PC-9 (cell line): ENCODE data around the gene CC2D2A. TPM values are rescaled to one million over a fixed set of nuclear protein-coding genes. Genes with fewer than 3 reads are reported as not detected.

Experiments used
- BruUV-seq: library from RNA; stranded (reverse); fragments of 400-500 nt; replicated peaks from 2 replicates; lab custom pipeline; 2021; lab: Mats Ljungman, UMichigan
- CTCF ChIA-PET: fragments of 300-600 bp; sonication (Branson Sonifier 250); formaldehyde crosslinking; loops from one replicate; lab custom pipeline; 2022; ENCODE audit warnings: antibody characterized with exemption; lab: Charles Lee
- POLR2A ChIA-PET: fragments of 300-600 bp; sonication (Branson Sonifier 250); formaldehyde crosslinking; loops from one replicate; lab custom pipeline; 2022; ENCODE audit warnings: antibody characterized with exemption; ENCODE audit not compliant: unreplicated experiment; lab: Charles Lee
- DNase-seq, 2 experiments: peaks; one replicate each; pipeline versions ENCODE4 v3.0.0 to v3.0.0-alpha.2; 2015 to 2022; ENCODE audit warnings: mixed read lengths in 1 of 2
- H2AFZ ChIP-seq: fragments of 200-600 bp; sonication (generic); 2 replicates; pipeline ENCODE4 v1.8.1; 2017; ENCODE audit warnings: antibody characterized with exemption
- H3F3A ChIP-seq: fragments of 200-600 bp; sonication (generic); 2 replicates; pipeline ENCODE4 v1.8.1; 2017; ENCODE audit warnings: antibody characterized with exemption, mild to moderate bottlenecking, low read depth; ENCODE audit not compliant: insufficient read depth
- H3K27ac ChIP-seq: fragments of 200-600 bp; sonication (generic); 2 replicates; pipeline ENCODE4 v1.6.1; 2016; ENCODE audit warnings: mixed run types
- H3K27me3 ChIP-seq: fragments of 200-600 bp; sonication (generic); 2 replicates; pipeline ENCODE4 v1.6.1; 2016; ENCODE audit warnings: low read depth, mixed run types; ENCODE audit not compliant: insufficient read depth
- H3K36me3 ChIP-seq: fragments of 200-600 bp; sonication (generic); 2 replicates; pipeline ENCODE4 v1.6.1; 2016; ENCODE audit warnings: low read depth, mixed run types
- H3K4me1 ChIP-seq: fragments of 200-600 bp; sonication (generic); replicated peaks from 2 replicates; pipeline ENCODE4 v1.6.1; 2016; ENCODE audit warnings: mixed run types; ENCODE audit not compliant: insufficient read depth
- H3K4me2 ChIP-seq: fragments of 200-600 bp; sonication (generic); 2 replicates; pipeline ENCODE4 v1.6.1; 2017; ENCODE audit warnings: mixed run types
- H3K4me3 ChIP-seq: fragments of 200-600 bp; sonication (generic); 2 replicates; pipeline ENCODE4 v1.6.1; 2016; ENCODE audit warnings: mixed run types
- H3K79me2 ChIP-seq: fragments of 200-600 bp; sonication (generic); 2 replicates; pipeline ENCODE4 v1.6.1; 2017; ENCODE audit warnings: low read depth, mixed run types
- H3K9me2 ChIP-seq: fragments of 200-600 bp; sonication (generic); 2 replicates; pipeline ENCODE4 v1.8.1; 2017; ENCODE audit warnings: mild to moderate bottlenecking; ENCODE audit not compliant: insufficient read depth
- H3K9me3 ChIP-seq: fragments of 200-600 bp; sonication (generic); 2 replicates; pipeline ENCODE4 v1.8.1; 2016; ENCODE audit warnings: low read depth; ENCODE audit not compliant: insufficient read depth
- H4K20me1 ChIP-seq: fragments of 200-600 bp; sonication (generic); 2 replicates; pipeline ENCODE4 v1.8.1; 2017; ENCODE audit not compliant: insufficient read depth
- CTCF ChIP-seq: fragments of 200-600 bp; sonication (generic); conservative IDR thresholded peaks from 2 replicates; pipeline ENCODE4 v1.6.1; 2017; ENCODE audit warnings: mixed run types, antibody characterized with exemption, mild to moderate bottlenecking, moderate library complexity
- EZH2 ChIP-seq: fragments of 200-600 bp; sonication (generic); IDR thresholded peaks from 2 replicates; pipeline ENCODE4 v1.8.0; 2017; ENCODE audit warnings: antibody characterized with exemption, low read depth
- intact Hi-C: fragments of 100-400 bp; cut with micrococcal nuclease; formaldehyde crosslinking; loops from one replicate; pipeline ENCODE4 v1.10.0; 2022; ENCODE audit not compliant: unreplicated experiment
- total RNA-seq: library from RNA; stranded (reverse); gene quantifications from 2 replicates; pipeline ENCODE4 v1.2.3, GENCODE V29; 2021

The CC2D2A gene
- total RNA-seq, 1 experiment from 2014 or later: 6.9 TPM

GRCh38 chr4:15500701-15501100 lies 31.0 kb downstream of the CC2D2A start:
- intact Hi-C loops: no loop called here
- Histone ChIP-seq H3K36me3 (no peaks in the 10 kb centered on the region), H3K4me2 (no peak overlapping the region), H4K20me1 (no peaks in the 10 kb centered on the region), H3K79me2 (no peaks in the 10 kb centered on the region), H3F3A (no peaks in the 10 kb centered on the region), H3K4me3 (no peak overlapping the region), H2AFZ (no peak overlapping the region), H3K27me3 (no peaks in the 10 kb centered on the region), H3K4me1 (no peaks in the 10 kb centered on the region), H3K9me2 (no peaks in the 10 kb centered on the region), H3K27ac (no peak overlapping the region), H3K9me3 (no peaks in the 10 kb centered on the region)
- TF ChIP-seq EZH2 (no peak), CTCF (no peak)
- no peak for DNase-seq
- CTCF ChIA-PET: no interaction called here
- no TSS peak for BruUV-seq
- POLR2A ChIA-PET: no interaction called here

- no peak for DNase-seq
- intact Hi-C loops: no loop called here
- no peak overlapping the region for H3K27ac ChIP-seq
- H3K9me2 ChIP-seq: no peaks in the 10 kb centered on the region
- BruUV-seq: no TSS peak
- no peaks in the 10 kb centered on the region for H3F3A ChIP-seq
- H3K36me3 ChIP-seq: no peaks in the 10 kb centered on the region
- no peaks in the 10 kb centered on the region for H3K9me3 ChIP-seq
- no peaks in the 10 kb centered on the region for H3K27me3 ChIP-seq
- no peaks in the 10 kb centered on the region for H4K20me1 ChIP-seq
- no peak overlapping the region for H3K4me2 ChIP-seq
- H3K4me3 ChIP-seq: no peak overlapping the region
- TF ChIP-seq EZH2: no peak
- no peak for TF ChIP-seq CTCF
- no peaks in the 10 kb centered on the region for H3K79me2 ChIP-seq
- CTCF ChIA-PET: no interaction called here
- H3K4me1 ChIP-seq: no peaks in the 10 kb centered on the region
- POLR2A ChIA-PET: no interaction called here
- H2AFZ ChIP-seq: no peak overlapping the region
Observed at GRCh38 chr4:15501941-15502340, 32.3 kb downstream of the CC2D2A start.

GRCh38 chr4:15502384-15502783 lies 32.7 kb downstream of the CC2D2A start:
- no peaks in the 10 kb centered on the region for H4K20me1 ChIP-seq
- CTCF ChIA-PET: no interaction called here
- DNase-seq: no peak
- no peak overlapping the region for H3K27ac ChIP-seq
- no peaks in the 10 kb centered on the region for H3K27me3 ChIP-seq
- no peaks in the 10 kb centered on the region for H3K79me2 ChIP-seq
- TF ChIP-seq CTCF (no peak), EZH2 (no peak)
- intact Hi-C loops: no loop called here
- no TSS peak for BruUV-seq
- H3K9me2 ChIP-seq: no peaks in the 10 kb centered on the region
- no peaks in the 10 kb centered on the region for H3F3A ChIP-seq
- H3K9me3 ChIP-seq: no peaks in the 10 kb centered on the region
- no peak overlapping the region for H3K4me2 ChIP-seq
- H3K36me3 ChIP-seq: no peaks in the 10 kb centered on the region
- POLR2A ChIA-PET: no interaction called here
- H2AFZ ChIP-seq: no peak overlapping the region
- no peak overlapping the region for H3K4me3 ChIP-seq
- H3K4me1 ChIP-seq: no peaks in the 10 kb centered on the region
